Mesothelial cell of epicardium (in vitro differentiated cells): Measurements from ENCODE around the gene SYCP1. TPM values are rescaled to one million over a fixed set of nuclear protein-coding genes. Genes with fewer than 3 reads are reported as not detected.
A peak's percentile ranks its signal among the peaks of the same experiment; 100 is the strongest.

ENCODE experiments used
- DNase-seq, 2 experiments: peaks; one replicate each; pipeline ENCODE4 v3.0.0; 2021; ENCODE audit warnings: low spot score in 2 of 2; ENCODE audit not compliant: unreplicated experiment in 2 of 2
- H3K27ac Mint-ChIP-seq: 2 replicates; pipeline ENCODE4 v1.8.0; 2021; ENCODE audit warnings: mixed read lengths
- H3K27me3 Mint-ChIP-seq: 2 replicates; pipeline ENCODE4 v1.8.0; 2021; ENCODE audit warnings: low read depth, mixed read lengths
- H3K36me3 Mint-ChIP-seq: 2 replicates; pipeline ENCODE4 v1.8.0; 2021; ENCODE audit warnings: mixed read lengths
- H3K4me1 Mint-ChIP-seq: 2 replicates; pipeline ENCODE4 v1.8.0; 2021; ENCODE audit warnings: mixed read lengths
- H3K4me3 Mint-ChIP-seq: 2 replicates; pipeline ENCODE4 v1.8.0; 2021; ENCODE audit warnings: mild to moderate bottlenecking, moderate library complexity, mixed read lengths
- H3K9me3 Mint-ChIP-seq: 2 replicates; pipeline ENCODE4 v1.8.0; 2021; ENCODE audit warnings: mixed read lengths
- CTCF ChIP-seq: fragments of 200-600 bp; sonication (generic); IDR thresholded peaks from one replicate; pipeline ENCODE4 v1.5.0; 2021; ENCODE audit warnings: antibody characterized with exemption; ENCODE audit not compliant: unreplicated experiment
- total RNA-seq: library from RNA; stranded (reverse); gene quantifications from 3 replicates; pipeline ENCODE4 v1.2.1, GENCODE V29; 2021

SYCP1 gene
- total RNA-seq, 1 donor from 2014 or later, result not detected

DNA sequence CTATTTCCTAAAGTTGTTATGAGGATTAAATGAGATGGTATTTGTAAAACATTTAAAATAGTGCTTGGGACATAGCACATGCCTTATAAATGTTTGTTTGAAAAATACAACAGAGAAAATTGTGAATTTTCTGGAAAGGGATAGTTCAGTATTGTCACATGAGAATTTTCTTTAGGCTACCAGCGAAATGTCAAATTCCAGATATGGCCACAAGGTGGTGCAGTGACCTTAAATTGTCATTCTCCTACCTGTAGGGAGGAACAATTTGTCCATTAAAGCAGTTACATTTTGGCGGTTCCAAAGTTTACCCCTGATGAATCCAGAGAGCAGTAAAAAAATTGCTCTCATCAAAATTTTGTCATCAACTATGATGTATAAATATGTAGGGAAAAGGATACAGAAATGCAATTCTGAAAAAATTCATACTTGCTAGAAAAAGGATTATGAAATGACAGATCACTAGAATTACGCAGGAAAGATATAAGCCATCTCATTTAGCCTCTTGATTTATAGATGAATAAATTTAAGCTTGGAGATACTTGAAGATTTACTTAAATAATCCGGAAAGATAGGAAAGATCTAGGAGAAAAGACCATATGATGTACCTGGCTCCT lies 124.7 kb downstream of the SYCP1 start:
- TF ChIP-seq CTCF, result peak; percentile 97
- H3K27ac Mint-ChIP-seq, result no peak overlapping the region
- no peaks in the 10 kb centered on the region for H3K4me1 Mint-ChIP-seq
- DNase-seq, result peak in 1 of 2 experiments; percentile 75
- H3K9me3 Mint-ChIP-seq, result peaks cover 14% of the 10 kb centered on the region
- peaks cover 25% of the 10 kb centered on the region for H3K27me3 Mint-ChIP-seq
- H3K36me3 Mint-ChIP-seq, result peaks cover 3% of the 10 kb centered on the region
- H3K4me3 Mint-ChIP-seq, result no peak overlapping the region

GRCh38 chr1:114982251-114982650 lies 127.6 kb downstream of the SYCP1 start:
- no peak overlapping the region for H3K27ac Mint-ChIP-seq
- peaks cover 19% of the 10 kb centered on the region for H3K9me3 Mint-ChIP-seq
- peaks cover 13% of the 10 kb centered on the region for H3K27me3 Mint-ChIP-seq
- no peak for TF ChIP-seq CTCF
- DNase-seq, result no peak
- H3K4me1 Mint-ChIP-seq, result no peaks in the 10 kb centered on the region
- no peak overlapping the region for H3K4me3 Mint-ChIP-seq
- H3K36me3 Mint-ChIP-seq, result peaks cover 5% of the 10 kb centered on the region

DNA sequence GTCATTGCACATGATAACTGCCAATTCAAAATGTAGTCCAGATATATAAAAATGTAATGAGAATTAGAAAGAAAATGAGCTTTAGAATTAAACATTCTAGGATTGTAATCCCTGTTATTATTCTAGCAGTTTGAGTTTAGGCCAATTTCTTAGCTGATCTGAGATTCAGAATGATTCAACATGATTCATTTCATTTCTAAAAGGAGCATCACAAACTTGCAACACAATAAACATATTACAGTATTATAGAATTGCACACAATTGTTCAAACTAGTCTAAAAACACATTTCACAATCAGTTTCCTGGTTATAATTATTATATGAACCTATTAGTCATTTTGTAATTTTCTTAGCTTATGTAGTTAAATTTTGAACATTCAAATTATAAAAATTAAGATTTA lies 131.6 kb downstream of the SYCP1 start:
- Mint-ChIP-seq H3K27me3 (peaks cover 11% of the 10 kb centered on the region), H3K4me1 (no peaks in the 10 kb centered on the region), H3K36me3 (peaks cover 5% of the 10 kb centered on the region), H3K27ac (no peak overlapping the region), H3K9me3 (peaks cover 53% of the 10 kb centered on the region), H3K4me3 (no peak overlapping the region)
- no peak for TF ChIP-seq CTCF
- no peak for DNase-seq

DNA sequence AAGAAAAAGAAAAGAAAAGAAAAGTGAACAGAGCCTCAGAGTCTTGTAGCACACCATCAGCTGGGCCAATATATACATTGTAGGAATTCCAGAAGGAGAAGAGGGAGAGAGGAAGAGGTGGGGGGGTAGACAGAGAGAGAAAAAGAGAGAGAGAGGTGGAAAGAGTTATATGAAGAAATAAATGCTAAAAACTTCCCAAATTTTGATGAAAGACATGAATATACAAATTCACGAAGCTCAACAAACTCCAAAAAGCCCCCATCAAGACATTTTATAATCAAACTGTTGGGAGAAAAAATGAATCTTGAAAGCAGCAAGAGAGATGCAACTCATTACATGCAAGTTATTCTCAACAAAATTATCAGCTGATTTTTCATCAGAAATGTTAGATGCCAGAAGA lies 133.4 kb downstream of the SYCP1 start:
- Mint-ChIP-seq H3K4me3 (no peak overlapping the region), H3K9me3 (peaks cover 39% of the 10 kb centered on the region), H3K36me3 (peaks cover 2% of the 10 kb centered on the region), H3K4me1 (no peaks in the 10 kb centered on the region), H3K27ac (no peak overlapping the region), H3K27me3 (peaks cover 19% of the 10 kb centered on the region)
- no peak for TF ChIP-seq CTCF
- DNase-seq, result no peak

DNA sequence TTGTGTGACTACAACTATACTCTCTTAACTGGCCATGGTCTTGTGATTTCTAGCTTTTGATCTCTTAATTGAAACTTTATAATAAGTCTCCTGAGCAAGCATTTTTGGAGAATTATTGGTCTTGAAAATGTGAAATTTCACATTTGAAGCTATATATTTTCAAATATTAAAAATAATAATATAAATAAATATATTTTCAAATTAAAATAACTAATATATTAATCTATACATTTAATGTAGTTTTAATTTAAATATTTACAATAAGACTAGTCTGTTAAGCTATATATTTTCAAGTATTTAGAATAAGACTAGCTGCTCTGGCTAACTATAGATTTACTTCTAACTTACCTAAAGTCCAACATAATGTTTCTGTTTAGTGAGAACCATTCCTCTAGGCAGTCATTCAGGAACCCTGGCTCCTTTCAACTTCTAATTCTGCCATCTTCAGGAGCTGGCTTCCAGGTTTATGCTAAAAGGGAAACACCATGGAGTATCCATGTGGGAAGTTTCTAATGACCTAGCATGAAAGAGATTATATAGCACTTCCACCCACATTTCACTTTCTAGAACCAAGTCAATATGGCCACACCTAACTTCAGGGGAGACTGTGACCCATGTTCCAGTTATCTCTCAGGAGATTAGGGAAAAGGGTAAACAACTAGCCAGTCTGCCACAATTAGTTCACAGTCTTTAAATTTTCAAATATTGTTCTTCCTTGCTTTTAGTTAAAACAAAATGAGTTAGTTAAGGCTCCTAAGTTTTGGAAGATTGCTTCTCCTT lies 143.0 kb downstream of the SYCP1 start:
- no peak overlapping the region for H3K4me3 Mint-ChIP-seq
- H3K27me3 Mint-ChIP-seq, result peaks cover 37% of the 10 kb centered on the region
- no peaks in the 10 kb centered on the region for H3K36me3 Mint-ChIP-seq
- no peaks in the 10 kb centered on the region for H3K9me3 Mint-ChIP-seq
- DNase-seq, result no peak
- TF ChIP-seq CTCF, result no peak
- no peak overlapping the region for H3K27ac Mint-ChIP-seq
- no peaks in the 10 kb centered on the region for H3K4me1 Mint-ChIP-seq
